Activated CD4-positive, alpha-beta T cell treated with anti-CD3 and anti-CD28 coated beads, Interleukin-2, Interleukin-4, amounts not matched to agents 100 ng/mL and 50 ng/mL, durations not matched to agents 16 hours and 8 hours (primary cell): ENCODE results near the gene MTMR10.

Source experiments
- DNase-seq: peaks from one replicate; pipeline ENCODE4 v3.0.0-alpha.2; 2020; ENCODE audit warnings: low spot score

Gene MTMR10

GRCh38 chr15:30991255-30992235 lies at the start of gene MTMR10:
Gene MTMR10 (minus strand): TSS chr15:30991628. CDS start chr15:30991506, 122 bp downstream.
- peak; percentile 65 for DNase-seq

GRCh38 chr15:31040611-31041010 lies 49.2 kb upstream of the MTMR10 start:
- DNase-seq = no peak

GRCh38 chr15:31039961-31040360 lies 48.5 kb upstream of the MTMR10 start:
- no peak for DNase-seq

- no peak for DNase-seq
Observed at GRCh38 chr15:31037731-31038477, 46.5 kb upstream of the MTMR10 start.

- DNase-seq = no peak
Observed at GRCh38 chr15:31036783-31037182, 45.4 kb upstream of the MTMR10 start.

- no peak for DNase-seq
Observed at GRCh38 chr15:31035610-31036009, 44.2 kb upstream of the MTMR10 start.

GRCh38 chr15:31034152-31034551 lies 42.7 kb upstream of the MTMR10 start:
- no peak for DNase-seq

- DNase-seq = no peak
Observed at GRCh38 chr15:31032961-31033371, 41.5 kb upstream of the MTMR10 start.

GRCh38 chr15:31031471-31032067 lies 40.1 kb upstream of the MTMR10 start:
- DNase-seq = peak; percentile 2

GRCh38 chr15:31027910-31028578 lies 36.6 kb upstream of the MTMR10 start:
- DNase-seq = no peak

- no peak for DNase-seq
Observed at GRCh38 chr15:31025996-31026395, 34.6 kb upstream of the MTMR10 start.

- no peak for DNase-seq
Observed at GRCh38 chr15:31024979-31025378, 33.6 kb upstream of the MTMR10 start.

- DNase-seq = no peak
Observed at GRCh38 chr15:31024330-31024729, 32.9 kb upstream of the MTMR10 start.

GRCh38 chr15:31023841-31024240 lies 32.4 kb upstream of the MTMR10 start:
- no peak for DNase-seq

GRCh38 chr15:31021067-31021665 lies 29.7 kb upstream of the MTMR10 start:
- DNase-seq = no peak

GRCh38 chr15:31020542-31020941 lies 29.1 kb upstream of the MTMR10 start:
- no peak for DNase-seq

- no peak for DNase-seq
Observed at GRCh38 chr15:31019986-31020385, 28.6 kb upstream of the MTMR10 start.

- DNase-seq = no peak
Observed at GRCh38 chr15:31017311-31017710, 25.9 kb upstream of the MTMR10 start.

GRCh38 chr15:31016446-31016915 lies 25.1 kb upstream of the MTMR10 start:
- DNase-seq = no peak

- no peak for DNase-seq
Observed at GRCh38 chr15:31014608-31014925, 23.1 kb upstream of the MTMR10 start.

GRCh38 chr15:31013863-31014607 lies 22.6 kb upstream of the MTMR10 start:
- DNase-seq = no peak
